ENCODE measurements around the gene CPEB2. TPM values are rescaled to one million over a fixed set of nuclear protein-coding genes. Genes with fewer than 3 reads are reported as not detected.

CPEB2 gene
- total RNA-seq, 1 donor from 2014 or later: 3.5 TPM

DNA sequence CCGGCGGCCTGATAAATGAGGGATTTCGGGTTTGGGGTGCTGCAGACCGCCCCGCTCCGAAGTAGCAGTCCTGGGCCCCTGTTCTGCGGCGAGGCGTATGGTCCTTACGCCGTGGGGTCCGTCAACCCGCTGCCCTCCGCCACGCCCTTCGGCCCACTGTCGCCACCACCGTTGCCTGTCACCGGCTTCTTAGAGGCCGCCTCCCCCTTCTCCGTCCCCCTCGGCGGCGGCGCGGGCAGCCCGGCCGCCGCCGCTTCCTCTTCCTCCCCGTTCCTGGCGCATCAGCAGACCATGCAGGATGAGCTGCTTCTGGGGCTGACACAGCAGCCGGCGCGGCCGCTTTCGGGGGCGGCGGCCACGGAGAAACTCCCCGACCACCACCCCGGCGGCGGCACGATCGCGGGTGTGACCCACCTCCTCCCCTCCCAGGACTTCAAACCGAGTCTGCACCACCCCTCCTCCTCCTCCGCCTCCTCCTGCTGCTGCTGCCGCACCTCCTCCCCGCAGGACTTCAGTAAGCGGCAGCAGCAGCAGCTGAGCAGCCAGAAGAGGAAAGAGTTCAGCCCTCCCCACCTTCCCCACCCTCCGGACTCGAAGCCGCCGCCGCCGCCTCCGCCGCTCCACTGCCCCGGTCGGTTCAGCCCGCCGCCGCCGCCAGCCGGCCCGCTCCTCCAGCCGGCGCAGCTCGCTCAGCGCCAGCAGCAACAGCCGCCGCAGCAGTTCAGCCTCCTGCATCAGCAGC, 549 bp downstream of the CPEB2 start:
- TF ChIP-seq, protein P1, sequence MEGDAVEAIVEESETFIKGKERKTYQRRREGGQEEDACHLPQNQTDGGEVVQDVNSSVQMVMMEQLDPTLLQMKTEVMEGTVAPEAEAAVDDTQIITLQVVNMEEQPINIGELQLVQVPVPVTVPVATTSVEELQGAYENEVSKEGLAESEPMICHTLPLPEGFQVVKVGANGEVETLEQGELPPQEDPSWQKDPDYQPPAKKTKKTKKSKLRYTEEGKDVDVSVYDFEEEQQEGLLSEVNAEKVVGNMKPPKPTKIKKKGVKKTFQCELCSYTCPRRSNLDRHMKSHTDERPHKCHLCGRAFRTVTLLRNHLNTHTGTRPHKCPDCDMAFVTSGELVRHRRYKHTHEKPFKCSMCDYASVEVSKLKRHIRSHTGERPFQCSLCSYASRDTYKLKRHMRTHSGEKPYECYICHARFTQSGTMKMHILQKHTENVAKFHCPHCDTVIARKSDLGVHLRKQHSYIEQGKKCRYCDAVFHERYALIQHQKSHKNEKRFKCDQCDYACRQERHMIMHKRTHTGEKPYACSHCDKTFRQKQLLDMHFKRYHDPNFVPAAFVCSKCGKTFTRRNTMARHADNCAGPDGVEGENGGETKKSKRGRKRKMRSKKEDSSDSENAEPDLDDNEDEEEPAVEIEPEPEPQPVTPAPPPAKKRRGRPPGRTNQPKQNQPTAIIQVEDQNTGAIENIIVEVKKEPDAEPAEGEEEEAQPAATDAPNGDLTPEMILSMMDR (conservative IDR thresholded peaks at IDR 0.05; ENCODE audit: low read depth, low read length): no peak
- DNase-seq (ENCODE audit: low read depth): no peak
- peak overlapping the region; percentile 84 for H3K4me3 ChIP-seq (ENCODE audit: low read depth, low read length)

DNA sequence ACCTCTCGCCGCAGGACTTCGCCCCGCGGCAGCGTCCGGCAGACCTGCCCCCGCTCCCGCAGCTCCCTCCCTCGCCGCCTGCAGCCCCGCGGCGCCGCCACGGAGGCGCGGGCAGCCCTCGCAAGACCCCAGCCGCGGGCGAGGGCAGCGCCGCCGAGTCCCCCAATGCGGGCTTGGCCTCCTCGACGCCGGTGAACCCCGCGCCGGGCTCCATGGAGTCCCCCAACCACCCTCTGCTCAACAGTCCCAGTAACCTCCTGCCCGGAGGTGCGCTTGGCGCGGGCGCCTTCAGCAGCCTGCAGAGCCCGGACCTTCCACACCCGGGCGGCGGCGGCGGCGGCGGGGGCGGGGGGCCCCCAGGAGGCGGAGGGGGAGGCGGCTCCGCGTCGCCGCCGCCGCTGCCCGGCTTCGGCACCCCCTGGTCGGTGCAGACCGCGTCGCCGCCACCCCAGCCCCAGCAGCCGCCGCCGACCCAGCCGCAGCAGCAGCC, 1.2 kb downstream of the CPEB2 start:
- DNase-seq (ENCODE audit: low read depth): no peak
- peak overlapping the region; percentile 84 for H3K4me3 ChIP-seq (ENCODE audit: low read depth, low read length)
- TF ChIP-seq, protein P1 (conservative IDR thresholded peaks at IDR 0.05; ENCODE audit: low read depth, low read length): no peak

DNA sequence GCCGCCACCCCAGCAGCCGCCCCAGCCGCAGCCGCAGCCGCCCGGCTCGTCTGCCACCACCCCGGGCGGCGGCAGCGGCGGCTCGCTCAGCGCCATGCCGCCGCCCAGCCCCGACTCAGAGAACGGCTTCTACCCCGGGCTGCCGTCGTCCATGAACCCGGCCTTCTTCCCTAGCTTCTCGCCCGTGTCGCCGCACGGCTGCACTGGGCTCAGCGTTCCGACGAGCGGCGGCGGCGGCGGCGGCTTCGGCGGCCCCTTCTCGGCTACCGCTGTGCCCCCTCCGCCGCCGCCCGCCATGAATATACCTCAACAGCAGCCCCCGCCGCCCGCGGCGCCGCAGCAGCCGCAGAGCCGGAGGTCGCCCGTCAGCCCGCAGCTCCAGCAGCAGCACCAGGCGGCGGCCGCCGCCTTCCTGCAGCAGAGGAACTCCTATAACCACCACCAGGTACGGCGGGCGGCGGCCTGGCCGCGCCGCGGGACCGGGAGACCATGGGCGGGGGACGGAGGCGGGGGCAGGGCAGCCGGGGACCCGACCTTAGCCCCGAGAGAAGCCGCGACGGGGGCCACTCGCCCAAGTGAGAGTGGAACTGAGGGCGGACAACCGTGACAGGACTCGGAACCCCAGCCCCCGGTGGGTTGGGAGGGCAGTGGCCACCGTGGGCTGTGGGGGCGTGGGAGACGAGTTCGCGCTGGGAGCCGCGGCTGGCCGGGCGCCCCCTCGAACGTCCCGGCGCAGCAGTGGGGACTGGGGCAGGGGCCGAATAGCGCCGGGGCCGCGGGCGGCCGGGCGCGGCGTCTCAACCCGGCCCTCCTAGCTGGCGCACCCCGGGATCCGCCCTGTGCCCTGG, 1.8 kb downstream of the CPEB2 start:
- TF ChIP-seq, protein P1 (conservative IDR thresholded peaks at IDR 0.05; ENCODE audit: low read depth, low read length): no peak
- peak overlapping the region; percentile 84 for H3K4me3 ChIP-seq (ENCODE audit: low read depth, low read length)
- DNase-seq (ENCODE audit: low read depth): no peak

DNA sequence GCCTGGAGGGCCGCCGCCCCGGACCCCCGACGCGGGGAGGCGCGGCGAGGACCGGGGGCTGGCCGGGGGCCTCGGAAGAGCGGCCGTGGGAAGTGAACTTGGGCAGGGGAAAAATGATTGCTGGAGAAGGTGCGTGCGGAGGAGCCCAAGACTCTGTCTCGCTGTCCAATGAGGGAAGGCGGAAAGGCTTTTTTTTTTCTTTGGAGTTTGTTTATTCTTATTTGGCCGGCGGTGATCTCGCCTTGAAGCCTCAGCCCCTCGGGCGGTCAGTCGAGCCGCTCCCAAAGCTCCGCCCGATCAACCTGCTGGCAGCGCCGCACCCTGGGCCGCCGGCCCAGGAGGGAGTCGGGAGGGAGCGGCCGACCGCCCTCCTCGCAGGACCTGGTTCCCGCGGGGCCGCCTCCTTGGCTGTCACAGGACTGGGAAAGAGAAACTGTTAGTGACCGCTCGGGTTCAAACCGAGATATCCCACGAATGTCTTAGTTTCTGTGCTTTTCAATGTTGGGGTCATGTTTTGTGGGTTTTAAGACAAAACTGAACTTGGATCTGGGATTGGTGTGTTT, 2.5 kb downstream of the CPEB2 start:
- DNase-seq (ENCODE audit: low read depth): no peak
- H3K4me3 ChIP-seq (ENCODE audit: low read depth, low read length): peak overlapping the region; percentile 84
- TF ChIP-seq, protein P1 (conservative IDR thresholded peaks at IDR 0.05; ENCODE audit: low read depth, low read length): no peak

DNA sequence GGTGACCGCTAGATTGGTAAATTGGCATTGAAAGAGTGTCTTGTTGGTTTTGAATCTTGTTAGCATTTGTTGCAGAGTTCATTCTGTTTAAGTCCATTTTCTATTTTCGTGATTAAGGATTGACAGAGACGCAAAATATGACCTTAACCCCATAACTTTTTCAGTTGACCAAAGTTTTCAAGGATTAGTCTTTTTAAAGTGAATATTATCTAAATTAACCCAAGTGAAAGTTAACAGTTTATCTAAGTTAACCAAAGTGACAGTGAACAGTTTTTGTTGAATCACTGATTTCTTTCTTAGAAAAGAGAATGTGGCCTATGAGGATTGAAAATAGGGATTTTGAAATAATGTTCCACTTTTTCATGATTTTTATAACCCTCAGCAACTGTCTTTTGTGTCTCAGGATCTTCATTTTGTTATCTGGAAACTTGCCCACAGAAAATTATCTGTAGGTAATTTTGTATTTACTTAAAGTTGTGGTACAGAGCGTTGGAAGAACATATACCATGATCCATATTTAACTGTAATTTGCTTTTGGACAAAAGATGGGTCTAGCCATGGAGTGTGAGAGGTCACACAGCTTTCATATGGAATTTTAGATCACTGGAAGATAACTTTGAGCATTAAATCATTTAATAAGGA, 3.3 kb downstream of the CPEB2 start:
- H3K4me3 ChIP-seq (ENCODE audit: low read depth, low read length): peak overlapping the region; percentile 84
- no peak for DNase-seq (ENCODE audit: low read depth)

DNA sequence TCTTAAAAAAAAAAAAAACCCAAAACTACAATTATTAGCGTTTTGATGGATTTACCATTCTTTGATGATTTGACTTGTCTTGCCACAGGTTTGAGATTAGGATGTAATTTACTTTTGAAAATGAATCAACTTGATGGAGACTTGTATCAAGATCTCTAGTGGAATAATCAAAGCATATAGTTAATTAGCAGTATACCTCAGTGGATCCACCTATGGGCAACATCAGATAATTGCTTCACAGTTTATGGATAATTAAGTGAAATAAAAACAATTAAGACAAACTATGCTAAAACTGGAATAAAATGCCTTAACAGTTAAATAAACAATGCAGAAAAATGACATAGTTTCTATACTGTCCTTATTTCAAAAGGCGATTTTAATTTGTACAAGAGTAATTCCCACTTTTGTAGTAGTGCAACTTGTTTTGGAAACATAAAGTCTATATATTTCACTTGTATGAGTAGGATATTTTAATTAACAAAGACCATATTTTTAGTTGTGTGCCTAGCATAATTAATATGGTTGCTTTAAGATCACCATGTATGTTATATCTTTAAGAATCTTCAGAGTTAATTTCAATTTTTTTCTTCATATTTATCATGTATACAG, 4.2 kb downstream of the CPEB2 start:
- TF ChIP-seq, protein P1 (conservative IDR thresholded peaks at IDR 0.05; ENCODE audit: low read depth, low read length): peak; percentile 51
- DNase-seq (ENCODE audit: low read depth): no peak

More for the DNA sequence above, 3.3 kb downstream of the CPEB2 start:
- TF ChIP-seq, protein P1 (conservative IDR thresholded peaks at IDR 0.05; ENCODE audit: low read depth, low read length): no peak

More for the DNA sequence above, 4.2 kb downstream of the CPEB2 start:
- H3K4me3 ChIP-seq (ENCODE audit: low read depth, low read length): peak overlapping the region; percentile 84
